NCI-H748 treated with DMSO at 0.1 percent for 48 hours (cell line): ENCODE data around the gene QPCTL.
"Not testable (repeated sequence)": the region's sequence is repeated elsewhere in the genome, so short reads cannot be mapped to it uniquely, and the experiment has no call there.

ENCODE experiments used
- DNase-seq: peaks from one replicate; lab custom pipeline; 2025; lab: John Stamatoyannopoulos, UW

Gene QPCTL

GRCh38 chr19:45676851-45677263, 15.6 kb upstream of the QPCTL start:
- DNase-seq = no peak

DNA sequence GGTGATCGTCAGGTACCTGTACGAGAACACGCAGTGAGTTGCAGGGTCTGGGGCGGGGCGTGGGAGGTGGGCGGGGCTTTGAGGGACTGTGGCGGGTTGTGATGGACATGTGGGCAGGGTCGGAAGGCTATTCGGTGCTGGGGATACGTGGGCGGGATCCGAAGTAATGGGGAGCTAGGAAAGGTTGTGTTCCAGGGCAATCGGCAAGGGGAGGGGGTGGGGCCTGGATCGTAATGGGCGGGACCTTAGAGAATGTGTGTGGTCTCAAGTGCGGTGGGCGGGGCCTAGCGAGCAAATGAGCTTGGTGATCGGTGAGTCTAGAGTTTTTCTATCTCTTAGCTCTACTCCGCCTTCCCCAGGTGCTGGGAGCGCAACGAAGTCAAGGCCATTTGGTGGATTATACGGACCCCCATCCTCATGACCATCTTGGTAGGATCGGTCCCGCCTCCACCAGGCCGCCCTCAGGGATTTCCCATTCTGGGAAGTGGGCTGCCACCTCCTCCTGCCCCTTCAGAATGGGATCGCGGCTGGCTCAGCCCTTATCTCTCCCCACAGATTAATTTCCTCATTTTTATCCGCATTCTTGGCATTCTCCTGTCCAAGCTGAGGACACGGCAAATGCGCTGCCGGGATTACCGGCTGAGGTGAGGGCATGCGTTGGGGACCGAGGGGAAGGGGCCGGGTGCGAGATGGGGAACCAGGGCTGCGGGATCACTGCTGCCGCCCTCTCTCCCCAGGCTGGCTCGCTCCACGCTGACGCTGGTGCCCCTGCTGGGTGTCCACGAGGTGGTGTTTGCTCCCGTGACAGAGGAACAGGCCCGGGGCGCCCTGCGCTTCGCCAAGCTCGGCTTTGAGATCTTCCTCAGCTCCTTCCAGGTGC, 14.9 kb upstream of the QPCTL start:
- peak; percentile 93 for DNase-seq

GRCh38 chr19:45681391-45682015, 11.0 kb upstream of the QPCTL start:
- peak; percentile 81 for DNase-seq

- DNase-seq = no peak
Measured at GRCh38 chr19:45682117-45682516, 10.3 kb upstream of the QPCTL start.

DNA sequence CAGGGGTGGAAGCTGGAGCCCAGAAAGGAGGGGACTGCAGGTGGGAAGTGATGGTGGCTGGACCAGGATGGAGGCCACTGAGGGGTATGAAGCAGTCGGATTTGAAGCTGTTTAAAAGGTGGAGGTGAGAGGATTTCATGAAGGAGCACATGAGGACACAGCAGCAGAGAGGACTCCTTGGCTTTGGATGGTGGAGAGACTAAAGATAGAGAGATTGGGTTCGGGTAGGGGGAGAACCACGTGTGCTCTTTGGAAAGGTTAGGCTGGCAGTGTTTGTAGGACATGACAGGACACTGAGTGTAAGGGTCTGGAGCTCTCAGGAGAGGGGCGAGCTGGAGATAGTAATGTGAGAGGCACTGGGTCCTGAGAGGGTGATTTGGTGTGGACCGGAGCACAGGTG, 9.6 kb upstream of the QPCTL start:
- no peak for DNase-seq

GRCh38 chr19:45685045-45685444, 7.4 kb upstream of the QPCTL start:
- not testable (repeated sequence) for DNase-seq

DNA sequence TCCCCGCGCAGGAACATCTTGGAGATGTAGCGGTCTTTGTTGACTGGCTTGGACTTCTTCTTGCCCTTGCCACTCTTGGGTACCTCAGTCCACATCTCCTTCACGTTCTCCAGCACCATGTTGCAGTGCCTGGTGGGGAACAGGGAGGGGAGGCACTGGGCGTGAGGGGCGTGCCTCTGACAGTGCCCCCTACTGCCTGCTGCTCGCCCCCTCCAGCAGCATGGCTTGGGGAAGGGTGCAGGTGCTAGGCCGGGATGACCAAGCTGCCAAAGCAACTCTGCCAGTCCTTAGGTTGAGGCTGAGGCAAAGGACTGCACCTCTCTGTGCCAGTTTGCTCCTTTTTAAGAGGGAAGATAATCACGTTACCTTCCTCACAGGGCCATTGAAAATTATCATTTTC, 4.9 kb upstream of the QPCTL start:
- DNase-seq = no peak

- DNase-seq = peak; percentile 95
Measured at GRCh38 chr19:45691516-45692186, 815 bp upstream of the QPCTL start, which contains the start of gene SNRPD2. Gene SNRPD2, minus strand, starts transcription at chr19:45691953. Its CDS starts 65 bp downstream, at chr19:45691888.

- DNase-seq = peak; percentile 69
Measured at GRCh38 chr19:45693106-45693788, 781 bp downstream of the QPCTL start.

- no peak for DNase-seq
Measured at GRCh38 chr19:45701676-45702075, 9.2 kb downstream of the QPCTL start.

GRCh38 chr19:45705115-45705514, 12.6 kb downstream of the QPCTL start:
- DNase-seq = no peak

- no peak for DNase-seq
Measured at GRCh38 chr19:45705710-45706415, 13.4 kb downstream of the QPCTL start.

DNA sequence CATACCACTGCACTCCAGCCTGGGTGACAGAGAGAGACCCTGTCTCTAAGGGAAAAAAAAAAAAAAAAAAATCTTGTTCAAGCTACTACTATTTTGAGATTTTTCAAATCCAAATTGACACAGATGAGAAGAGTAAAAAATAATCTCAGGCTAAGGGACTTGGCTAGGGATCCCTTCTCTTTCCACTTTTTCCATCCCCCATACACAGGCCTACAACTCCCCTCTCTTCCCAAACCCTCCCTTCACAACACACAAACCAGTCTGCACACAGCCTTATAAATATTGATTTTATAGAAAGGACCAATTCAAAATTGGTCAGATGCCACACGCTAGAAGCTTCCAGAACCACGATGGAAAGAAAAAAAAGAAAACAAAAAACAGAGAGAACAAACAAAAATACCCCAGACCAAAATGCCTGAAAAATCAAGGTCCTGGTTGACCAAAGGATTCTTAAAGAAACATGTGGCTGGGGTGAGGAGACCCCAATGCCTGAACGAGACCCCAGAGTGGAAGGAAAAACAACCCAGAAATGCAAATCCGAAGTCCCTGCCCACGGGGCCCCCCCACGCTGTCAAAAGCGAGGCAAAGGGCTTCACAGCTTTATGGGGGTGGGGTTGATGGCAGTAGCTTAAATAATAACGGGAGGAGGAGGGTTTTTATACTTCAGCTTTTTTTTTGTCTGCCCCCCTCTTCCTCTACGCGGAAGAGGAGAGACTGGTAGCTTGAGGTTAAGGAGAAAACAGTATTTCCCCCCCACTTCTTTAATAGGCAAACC, 18.1 kb downstream of the QPCTL start:
- DNase-seq = no peak

- DNase-seq = no peak
Measured at GRCh38 chr19:45711851-45712698, 19.6 kb downstream of the QPCTL start.

DNA sequence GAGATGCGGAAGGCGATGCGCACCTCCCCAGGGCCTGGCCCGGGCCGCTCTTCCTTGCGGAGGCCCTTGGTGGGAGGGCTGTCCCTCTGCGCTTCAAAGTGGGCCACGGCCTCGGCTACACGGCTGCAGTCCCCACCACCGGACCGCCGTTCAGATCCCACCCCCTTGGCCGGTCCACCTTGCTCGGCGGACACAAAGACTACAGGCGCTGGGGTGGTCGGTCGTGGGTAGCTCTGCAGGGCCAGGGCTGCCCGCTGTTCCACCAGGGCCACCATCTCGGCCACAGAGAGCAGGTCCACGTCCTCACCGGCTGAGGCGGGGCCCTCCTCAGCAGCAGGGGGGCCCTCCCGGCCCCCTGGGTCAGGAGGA, 20.2 kb downstream of the QPCTL start:
- no peak for DNase-seq

- no peak for DNase-seq
Measured at GRCh38 chr19:45713141-45713540, 20.7 kb downstream of the QPCTL start.

- DNase-seq = no peak
Measured at GRCh38 chr19:45715139-45715538, 22.7 kb downstream of the QPCTL start.

GRCh38 chr19:45716359-45717130, 24.1 kb downstream of the QPCTL start:
- peak; percentile 27 for DNase-seq
